ENCODE results near the gene ZBTB17.

The ZBTB17 gene

DNA sequence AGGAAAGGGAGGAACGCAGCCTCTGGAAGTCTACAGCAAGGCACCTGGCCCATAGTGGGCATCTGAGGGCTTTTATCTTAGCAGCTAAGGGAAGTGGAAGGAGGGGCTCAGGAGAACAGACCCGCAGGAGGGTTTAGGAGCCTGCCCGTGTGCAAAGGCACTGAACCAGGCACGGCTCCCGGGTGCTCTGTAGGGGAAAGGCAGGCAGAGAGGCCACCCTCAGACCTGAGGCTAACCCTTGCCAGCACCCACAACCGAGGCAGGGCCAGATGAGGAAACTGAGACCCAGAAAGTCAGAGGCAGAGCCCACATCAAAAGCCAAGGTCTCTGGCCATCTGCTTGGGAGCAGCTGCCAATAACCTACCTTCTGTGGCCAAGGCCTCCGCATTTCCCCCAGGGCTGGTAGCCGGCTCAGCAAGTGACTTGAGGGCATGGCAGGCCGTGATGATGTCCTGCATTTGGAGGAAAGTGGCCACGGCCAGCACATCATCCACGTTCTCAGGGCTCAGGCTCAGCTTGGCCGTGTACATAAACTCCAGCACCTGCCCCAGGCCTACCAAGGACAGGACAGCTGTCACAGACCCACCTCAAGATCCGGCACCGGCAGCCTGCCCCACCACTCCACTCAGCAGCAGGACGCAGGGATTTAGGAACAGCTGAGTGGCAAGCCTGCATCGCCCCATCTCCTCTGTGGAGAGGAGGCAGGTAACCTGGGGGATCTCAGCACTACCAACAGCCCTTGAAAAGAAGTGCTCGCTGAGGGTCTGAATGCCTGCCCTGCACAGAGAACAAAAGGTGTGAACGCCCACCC, 29.1 kb downstream of the ZBTB17 start:
- DNase-seq (ENCODE audit: low read depth): no peak

DNA sequence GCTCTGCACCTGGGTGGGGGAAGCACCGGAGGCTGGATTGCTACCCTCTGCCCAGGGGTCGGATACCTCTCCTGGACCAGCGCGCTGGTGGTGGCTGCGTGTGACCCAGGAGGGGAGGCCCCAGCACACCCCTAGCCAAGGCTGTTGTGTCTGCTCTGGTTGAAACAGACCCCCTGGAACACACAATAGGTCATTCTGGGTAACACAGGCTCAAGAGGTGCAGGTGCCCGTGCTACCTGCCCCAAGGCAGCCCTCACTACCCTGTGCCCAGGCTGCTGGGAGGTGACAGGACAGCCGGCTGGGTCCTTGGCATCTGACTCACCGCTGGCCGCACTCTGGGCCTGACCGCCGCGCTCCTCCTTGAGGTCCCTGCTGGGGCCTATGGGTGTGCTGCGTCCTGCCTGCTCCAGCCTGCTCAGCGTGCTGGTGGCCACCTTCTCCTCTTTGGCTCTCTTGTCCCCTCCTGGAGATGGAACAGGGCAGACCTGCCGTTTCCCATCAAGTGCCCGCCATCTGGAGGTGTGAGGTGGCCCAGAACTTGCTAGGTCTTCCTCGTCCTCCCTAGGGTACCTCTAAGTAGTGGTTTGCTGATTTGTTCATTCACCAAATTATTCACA, 30.0 kb downstream of the ZBTB17 start:
- no peak for DNase-seq (ENCODE audit: low read depth)

DNA sequence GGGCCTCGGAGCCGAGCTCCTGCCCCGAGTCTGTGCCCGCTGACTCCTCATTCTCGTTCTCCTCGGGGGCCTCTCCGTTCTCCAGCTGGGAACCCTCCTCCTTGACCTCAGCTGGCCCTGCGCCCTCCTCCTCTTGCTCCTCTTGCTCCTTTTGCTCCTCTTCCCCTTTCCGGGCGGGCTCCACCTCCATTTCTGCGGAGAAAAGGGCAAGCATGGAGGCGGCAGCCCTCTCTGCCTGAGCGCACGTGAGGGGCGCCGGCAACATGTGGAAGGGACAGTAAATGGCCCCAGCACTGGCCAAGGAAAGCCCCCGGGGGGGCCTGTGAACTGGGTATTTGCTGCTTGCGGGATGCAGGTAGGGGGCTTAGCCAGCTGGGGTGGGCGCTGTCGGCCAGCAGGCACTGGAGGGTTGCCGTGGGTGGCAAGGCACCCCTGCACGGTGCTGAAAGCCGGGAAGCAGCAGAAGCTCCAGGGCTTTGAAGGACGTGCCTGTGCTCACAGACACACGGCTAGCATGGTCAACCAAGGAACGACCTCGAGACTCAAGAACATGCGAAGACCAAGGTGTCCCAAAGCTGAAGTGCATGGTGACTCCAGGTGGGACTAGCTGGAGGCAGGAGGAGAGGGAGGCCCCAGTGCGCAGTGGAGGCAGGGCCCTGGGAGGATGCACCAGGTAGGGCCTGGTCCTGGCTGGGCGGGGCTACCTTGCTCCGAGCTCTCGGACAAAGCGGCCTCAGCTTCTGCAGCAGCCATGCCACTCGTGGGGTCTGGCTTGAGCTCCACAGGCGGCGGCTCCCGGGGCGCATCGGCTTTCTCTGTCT, 30.7 kb downstream of the ZBTB17 start:
- DNase-seq (ENCODE audit: low read depth): no peak

DNA sequence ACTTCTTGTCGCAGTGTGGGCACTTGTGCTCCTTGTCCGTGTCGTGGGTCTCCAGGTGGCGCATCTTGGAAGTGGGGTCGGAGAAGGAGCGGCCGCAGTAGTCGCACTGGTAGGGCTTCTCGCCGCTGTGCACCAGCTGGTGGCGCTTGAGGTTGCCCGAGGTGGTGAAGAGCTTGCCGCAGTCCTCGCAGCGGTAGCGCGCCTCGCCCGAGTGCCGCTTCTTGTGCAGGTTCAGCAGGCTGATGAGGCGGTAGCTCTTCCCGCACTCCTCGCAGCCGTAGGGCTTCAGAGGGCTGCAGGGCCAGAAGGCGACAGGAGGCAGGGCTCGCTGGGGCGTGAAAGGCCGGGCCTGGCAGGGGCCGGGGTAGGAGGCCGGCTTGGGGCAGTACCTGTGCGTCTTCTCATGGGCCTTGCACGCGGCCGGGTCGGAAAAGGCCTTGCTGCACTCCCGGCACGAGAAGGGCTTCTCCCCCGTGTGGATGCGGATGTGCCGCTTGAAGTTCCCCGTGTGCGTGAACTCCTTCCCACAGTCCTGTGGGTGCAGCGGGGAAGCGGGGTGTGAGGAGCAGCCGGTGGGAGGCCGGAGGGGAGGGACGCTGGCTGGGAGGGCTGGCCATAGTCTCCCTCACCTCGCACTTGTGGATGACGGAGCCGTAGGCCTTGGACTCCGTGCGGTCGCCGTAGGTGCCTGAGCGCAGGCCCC, 31.4 kb downstream of the ZBTB17 start:
- DNase-seq (ENCODE audit: low read depth): no peak

DNA sequence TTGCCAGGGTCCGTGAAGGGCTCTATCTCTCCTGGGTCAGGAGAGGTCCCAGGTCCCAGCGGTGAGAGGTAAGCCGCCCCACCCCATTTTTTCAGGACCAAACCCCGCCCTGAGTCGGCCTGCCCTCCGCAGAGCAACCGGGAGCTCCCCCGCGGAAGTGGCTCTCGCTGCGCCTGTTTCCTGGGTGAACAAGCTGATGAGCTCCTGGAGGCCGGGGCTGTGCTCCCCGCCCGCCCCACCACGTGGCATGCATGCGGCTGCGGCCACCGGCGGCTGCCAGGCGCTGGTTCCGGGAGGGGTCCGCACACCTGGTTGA, 32.0 kb downstream of the ZBTB17 start:
- DNase-seq (ENCODE audit: low read depth): no peak

DNA sequence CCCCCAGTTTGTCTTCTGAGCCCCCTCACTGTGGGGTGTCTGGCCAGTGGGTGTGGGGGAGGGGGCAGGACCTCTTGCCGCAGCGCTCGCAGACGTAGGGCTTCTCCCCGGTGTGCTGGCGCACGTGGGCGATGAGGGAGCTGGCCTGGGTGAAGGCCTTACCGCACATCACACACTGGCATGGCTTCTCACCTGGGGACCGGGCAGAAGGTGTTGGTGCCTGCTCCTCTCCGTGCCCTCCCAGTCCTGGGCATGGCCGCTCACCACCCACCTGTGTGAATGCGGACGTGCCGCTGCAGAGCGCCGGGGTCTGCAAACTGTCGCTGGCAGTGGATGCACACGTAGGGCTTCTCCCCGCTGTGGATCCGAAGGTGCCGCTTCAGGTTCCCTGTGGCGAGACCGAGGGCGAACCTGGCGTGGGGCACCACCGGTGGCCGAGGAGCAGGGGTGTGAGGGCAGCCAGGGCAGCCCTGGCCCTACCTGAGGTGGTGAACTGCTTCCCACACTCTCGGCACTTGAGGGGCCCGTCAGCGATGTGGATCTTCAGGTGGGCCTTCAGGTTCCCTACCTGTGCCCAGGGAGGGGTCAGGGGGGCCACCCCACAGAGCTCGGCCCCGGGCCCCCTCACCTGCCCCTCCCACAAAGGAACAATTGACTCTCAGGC, 32.4 kb downstream of the ZBTB17 start:
- DNase-seq (ENCODE audit: low read depth): no peak

DNA sequence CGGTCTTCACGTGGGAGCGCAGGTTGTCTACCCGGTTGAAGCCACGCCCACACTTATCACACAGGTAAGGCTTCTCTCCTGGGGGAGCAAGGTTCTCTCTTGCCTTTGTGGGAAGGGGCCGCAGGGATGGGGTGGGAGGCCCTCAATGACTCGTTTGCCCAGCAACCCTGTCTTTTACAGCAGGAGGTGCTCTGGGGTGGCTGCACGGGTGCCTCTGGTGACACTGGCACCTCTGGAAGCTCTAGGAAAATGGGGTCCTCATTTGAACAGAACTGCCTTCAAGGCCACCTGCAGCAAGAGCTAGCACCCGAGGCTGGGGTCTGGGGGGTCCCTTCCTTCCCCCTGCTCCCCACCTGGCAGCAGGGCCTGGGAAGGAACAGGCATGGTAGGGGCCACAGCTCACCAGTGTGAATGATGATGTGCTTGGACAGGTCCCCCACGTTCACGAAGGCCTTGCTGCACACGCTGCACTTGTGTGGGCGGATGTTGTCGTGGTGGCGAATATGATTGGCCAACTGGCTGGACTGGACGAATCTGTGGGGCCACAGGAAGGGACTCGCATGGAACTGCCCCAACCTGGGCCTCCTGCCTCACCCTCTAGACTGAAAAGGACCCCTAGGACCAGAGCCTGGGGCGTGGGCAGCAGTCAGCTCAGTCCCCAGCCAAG, 33.1 kb downstream of the ZBTB17 start:
- DNase-seq (ENCODE audit: low read depth): no peak

DNA sequence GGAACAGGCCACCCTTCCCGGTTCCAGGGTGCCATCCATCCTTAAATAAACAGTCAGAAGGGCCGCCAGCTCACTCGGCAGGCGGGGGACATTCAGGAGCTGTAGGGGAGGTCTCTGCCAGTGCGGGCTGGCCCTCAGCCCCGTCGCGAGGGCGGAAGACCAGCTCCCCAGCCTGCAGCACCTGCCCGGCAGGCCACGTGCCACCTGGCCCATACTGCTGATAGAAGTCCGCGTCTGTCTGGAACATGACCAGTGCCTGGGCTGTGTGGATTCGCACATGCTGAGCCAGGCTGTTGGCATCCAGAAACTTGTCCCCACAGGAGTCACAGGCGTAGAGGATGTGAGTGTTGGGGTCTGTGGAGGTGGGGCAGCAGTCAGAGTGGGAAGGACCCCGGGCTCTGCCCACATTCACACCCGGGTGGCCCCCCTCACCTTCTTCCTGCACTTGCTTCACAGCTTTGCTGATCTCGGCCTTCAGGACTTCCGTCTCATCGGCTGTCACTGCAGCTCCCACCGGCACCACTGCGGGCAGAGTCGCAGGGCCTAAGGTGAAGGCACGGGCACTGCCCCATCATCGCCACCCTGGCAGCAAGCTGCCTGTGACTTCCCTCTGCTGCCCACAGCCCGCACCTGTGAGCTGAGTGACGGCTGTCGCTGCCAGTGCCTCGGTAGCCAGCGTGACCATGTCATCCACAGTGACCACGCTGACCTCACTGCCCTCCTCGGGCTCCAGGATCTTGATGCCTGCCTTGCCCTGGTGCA, 33.8 kb downstream of the ZBTB17 start:
- no peak for DNase-seq (ENCODE audit: low read depth)

DNA sequence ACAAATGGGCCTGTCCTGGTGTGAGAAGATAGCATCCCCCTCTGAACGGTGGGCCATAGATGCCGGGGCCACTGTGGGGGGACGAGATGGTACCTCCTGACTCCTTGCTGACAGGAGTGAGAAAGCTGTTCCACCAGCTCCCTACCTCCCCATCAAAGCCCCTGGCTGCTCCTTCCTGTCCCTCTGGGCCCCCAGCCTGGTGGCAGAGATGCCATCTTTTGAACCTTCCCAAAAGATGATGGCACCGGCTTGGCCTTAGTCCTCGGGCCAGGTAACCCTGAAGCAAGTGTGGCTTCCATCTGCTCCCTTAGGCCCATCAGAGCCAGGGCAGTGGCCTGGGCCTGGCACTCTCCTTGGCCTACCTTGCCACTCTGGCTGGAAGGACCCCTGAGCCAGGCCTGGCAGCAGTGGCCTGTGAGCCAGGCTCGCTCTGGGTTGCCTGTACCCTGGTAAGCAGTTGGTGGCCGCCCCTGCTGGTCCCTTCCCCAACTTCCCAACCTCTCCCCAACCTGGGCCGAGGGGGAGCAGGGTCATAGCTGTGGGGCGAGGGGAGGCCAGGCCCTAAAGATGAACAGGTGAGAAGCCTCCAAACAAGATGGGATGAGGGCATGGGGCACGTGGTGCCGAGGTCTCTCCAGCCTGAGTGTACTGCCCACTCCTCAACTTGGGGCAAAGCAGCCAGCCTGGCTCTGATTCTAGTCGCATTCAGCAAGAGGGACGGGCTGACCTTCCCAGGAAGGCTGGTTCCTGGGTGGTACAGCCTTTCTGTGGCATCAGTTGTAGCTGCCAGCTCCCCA, 34.7 kb downstream of the ZBTB17 start:
- no peak for DNase-seq (ENCODE audit: low read depth)

DNA sequence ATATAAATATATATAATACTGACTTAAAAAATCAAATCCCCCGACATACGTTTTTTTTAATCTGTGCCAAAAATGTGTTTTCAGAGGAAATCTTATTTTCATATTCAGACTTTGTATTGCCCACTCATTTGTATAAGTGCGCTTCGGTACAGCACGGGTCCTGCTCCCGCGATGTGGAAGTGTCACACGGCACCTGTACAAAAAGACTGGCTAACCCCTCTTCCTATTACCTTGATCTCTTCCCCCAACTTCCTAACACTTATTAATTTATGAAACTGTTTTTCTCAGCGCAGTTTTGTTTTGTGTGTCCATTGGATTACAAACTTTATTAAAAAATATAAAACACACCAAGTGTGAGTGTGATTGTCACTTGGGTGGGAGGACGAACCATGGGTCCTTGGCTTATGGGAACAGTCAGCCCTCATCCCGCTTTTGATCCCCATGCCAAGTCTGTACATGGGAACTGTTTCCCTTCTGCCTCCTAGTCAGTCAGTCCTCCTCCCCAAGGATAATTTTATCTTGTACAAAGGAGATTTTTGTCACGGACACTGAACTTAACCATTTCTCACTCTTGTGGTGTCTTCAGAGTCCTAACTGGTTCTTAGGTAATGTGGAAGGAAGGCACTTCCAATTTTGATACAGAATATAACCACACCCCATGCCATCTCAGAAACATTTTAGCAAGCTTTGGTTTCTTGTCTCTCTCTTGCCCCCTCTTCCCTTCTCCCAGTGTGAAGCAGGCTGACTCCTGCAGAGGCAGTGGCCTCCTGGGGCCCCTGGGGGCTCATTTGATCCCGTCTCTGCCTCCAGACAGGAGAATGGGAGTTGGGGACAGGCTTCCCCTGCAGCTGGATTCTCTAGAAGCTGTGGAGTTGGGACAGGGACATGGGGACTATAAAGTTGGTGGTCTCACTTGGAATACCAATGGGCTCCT, 35.5 kb downstream of the ZBTB17 start:
- no peak for DNase-seq (ENCODE audit: low read depth)

DNA sequence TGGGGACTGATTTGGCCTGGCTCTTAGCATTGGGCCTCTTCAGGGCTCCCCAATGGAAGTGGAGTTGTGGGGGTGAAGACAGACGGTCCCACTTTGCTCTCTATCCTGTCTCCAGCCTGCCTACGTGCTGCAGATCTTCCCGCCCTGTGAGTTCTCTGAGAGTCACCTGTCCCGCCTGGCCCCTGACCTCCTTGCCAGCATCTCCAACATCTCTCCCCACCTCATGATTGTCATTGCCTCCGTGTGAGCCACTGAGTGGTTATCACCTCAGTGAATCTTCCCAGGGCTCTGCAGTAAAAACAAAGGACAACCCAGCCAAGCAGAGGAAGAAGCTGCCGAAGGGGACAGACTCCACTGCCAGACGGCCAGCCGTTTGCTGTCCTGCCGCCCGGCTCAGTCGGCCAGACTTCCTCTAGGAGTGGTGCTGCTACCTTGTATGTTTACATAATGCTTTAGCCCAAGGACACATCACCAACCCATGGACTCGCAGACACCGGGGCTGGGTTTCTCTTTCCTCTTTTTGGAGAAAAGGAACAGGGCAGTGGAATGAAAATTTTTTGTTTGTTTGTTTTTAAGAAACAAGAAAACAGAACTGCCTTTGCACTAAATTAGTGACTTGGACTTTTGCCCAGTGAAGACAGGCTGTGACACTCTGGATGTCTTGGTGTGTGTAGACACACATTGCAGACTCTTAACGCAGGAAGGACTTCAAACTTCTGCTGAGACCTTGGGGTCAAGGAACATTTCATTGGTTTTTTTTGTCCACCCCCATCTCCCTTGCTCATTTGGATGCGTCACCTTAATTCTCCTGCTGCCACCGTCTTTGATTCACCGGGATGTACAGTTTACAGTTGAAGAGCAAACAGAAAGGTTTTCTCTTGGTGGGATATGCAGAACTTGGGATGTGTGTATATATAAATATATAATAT, 36.5 kb downstream of the ZBTB17 start:
- DNase-seq (ENCODE audit: low read depth): no peak

DNA sequence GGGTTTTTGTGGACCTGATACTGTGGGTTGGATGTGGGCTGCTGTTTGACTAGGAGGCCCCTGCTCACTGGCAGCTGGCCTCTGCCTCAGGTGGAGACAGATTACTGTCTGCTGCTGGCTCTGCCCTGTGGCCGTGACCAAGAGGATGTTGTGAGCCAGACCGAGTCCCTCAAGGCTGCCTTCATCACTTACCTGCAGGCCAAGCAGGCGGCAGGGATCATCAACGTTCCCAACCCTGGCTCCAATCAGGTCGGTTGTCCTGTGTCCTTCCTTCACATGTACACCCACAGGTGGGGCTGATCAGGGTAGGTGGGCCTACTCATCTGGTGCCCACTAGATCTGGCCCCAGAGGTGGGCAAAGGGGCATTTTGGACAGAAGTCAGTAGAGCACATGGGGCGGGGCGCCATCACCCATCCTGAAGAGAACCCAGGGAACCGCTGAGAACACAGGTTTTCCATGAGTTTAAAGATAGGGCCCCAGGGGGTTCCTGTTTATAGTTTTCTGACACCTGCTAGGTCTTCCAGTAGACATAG, 37.2 kb downstream of the ZBTB17 start:
- DNase-seq (ENCODE audit: low read depth): no peak

DNA sequence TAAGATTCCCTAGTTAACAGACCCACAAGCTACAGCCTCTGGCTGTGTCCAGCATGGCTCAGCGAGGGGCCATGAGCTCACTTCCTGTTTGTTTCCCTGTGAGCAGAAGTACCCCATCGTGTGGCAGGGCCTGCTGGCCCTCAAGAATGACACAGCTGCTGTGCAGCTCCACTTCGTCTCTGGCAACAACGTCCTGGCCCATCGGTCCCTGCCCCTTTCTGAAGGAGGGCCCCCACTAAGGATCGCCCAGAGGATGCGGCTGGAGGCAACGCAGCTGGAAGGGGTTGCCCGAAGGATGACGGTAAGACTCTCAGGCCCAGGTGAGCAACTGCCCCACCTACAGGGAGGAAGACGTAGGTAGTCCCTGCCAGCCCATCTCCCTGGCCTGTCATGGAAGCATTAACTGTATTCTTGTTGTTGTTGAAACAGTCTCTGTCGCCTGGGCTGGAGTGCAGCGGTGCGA, 38.2 kb downstream of the ZBTB17 start:
- no peak for DNase-seq (ENCODE audit: low read depth)

DNA sequence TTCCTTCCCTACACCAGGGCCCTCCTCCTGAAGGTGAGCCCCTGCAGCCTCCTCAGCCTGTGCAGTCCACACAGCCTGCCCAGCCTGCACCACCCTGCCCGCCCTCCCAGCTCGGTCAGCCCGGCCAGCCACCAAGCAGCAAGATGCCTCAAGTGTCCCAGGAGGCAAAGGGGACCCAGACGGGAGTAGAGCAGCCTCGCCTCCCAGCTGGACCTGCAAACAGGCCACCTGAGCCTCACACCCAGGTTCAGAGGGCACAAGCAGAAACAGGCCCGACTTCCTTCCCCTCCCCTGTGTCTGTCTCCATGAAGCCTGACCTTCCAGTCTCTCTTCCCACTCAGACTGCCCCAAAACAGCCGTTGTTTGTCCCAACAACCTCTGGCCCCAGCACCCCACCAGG, 38.8 kb downstream of the ZBTB17 start:
- DNase-seq (ENCODE audit: low read depth): no peak

DNA sequence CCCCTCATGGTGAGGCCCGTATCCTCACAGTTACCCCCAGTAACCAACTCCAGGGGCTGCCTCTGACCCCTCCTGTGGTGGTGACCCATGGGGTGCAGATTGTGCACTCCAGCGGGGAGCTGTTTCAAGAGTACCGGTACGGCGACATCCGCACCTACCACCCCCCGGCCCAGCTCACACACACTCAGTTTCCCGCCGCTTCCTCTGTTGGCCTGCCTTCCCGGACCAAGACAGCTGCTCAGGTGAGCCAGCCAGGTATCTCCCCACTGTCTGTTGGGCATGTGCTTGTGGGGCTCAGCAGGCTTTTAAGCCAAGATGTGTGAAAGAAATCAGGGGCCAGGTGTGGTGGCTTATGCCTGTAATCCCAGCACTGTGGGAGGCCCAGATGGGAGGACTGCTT, 39.9 kb downstream of the ZBTB17 start:
- no peak for DNase-seq (ENCODE audit: low read depth)

DNA sequence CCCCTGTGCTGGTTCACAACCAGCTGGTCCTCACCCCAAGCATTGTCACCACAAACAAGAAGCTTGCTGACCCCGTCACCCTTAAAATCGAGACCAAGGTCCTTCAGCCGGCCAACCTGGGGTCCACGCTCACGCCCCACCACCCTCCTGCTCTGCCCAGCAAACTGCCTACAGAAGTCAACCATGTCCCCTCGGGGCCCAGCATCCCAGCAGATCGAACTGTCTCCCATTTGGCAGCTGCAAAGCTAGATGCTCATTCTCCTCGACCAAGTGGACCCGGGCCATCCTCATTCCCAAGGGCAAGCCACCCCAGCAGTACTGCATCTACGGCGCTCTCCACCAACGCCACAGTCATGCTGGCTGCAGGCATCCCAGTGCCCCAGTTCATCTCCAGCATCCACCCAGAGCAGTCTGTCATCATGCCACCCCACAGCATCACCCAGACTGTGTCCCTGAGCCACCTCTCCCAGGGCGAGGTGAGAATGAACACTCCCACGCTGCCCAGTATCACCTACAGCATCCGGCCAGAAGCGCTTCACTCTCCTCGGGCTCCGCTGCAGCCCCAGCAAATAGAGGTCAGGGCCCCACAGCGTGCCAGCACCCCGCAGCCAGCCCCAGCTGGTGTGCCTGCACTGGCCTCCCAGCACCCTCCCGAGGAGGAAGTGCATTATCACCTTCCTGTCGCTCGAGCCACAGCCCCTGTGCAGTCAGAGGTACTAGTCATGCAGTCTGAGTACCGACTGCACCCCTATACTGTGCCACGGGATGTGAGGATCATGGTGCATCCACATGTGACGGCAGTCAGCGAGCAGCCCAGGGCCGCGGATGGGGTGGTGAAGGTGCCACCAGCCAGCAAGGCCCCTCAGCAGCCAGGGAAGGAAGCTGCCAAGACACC, 40.6 kb downstream of the ZBTB17 start:
- no peak for DNase-seq (ENCODE audit: low read depth)

All from activated T-helper 1 cell treated with Interleukin-2 at 50 U/mL for 16 hours (primary cell).